SKM-1 treated with dmso at 0.1 percent for 144 hours (cell line): ENCODE results near the gene RPS14.

Source experiments
- DNase-seq: peaks from one replicate; lab custom pipeline; 2025; ENCODE audit not compliant: unreplicated experiment; lab: John Stamatoyannopoulos, UW

The RPS14 gene

DNA sequence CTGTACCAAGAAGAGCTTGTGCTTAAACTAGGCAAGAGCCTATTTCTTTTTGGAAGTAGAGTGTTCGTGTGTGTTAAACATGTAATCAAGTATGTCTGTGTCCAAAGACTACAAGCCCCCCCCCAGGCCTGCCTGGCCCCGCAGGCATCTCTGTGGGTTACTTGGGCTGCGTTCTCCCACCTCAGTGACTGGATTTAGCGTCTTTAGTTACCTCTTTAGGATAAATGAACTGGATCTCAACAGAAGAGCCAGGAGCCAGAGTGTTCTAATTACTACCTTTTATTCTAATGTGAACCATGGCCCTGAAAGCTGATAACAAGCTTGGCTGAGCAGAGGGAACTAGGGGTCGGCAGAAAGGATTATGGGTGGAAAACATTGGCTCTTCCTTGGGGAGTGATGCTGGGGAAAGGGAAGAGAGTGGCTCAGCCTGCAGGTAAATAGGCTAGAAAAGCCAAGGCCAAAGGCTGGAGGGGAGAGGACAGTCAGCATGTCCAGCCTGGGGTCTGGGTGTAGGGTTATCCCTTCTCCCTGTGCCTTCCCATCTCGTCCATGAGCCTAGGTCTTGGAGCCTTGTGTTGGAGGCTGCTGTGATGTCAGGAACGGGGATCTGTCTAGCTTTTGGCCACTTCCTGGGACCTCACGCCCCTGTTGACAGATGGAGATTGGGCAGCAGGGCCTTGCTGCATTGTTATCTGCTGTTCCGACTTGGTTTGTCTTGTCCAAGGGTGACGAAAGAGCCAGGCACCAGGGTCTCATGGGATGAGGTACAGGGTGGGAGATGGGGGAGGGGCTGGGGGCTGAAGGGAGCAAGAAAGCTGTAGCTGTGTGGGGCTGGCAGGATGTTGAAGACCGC, 47.9 kb downstream of the RPS14 start:
- DNase-seq, result no peak

DNA sequence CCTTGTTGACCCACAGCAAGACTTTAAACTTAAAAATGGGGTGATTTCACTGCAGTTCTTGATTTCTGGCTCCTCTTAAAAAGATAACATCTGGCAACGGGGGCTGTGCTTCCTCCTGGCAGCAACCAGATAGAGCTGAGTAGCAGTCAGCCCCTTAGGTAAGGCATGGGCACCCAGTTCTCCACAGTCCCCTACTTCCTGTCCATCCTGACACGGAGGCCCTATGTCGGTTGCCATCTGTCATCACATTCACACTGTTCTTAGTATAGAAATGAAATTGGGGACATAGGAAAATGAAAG, 48.5 kb downstream of the RPS14 start:
- no peak for DNase-seq

DNA sequence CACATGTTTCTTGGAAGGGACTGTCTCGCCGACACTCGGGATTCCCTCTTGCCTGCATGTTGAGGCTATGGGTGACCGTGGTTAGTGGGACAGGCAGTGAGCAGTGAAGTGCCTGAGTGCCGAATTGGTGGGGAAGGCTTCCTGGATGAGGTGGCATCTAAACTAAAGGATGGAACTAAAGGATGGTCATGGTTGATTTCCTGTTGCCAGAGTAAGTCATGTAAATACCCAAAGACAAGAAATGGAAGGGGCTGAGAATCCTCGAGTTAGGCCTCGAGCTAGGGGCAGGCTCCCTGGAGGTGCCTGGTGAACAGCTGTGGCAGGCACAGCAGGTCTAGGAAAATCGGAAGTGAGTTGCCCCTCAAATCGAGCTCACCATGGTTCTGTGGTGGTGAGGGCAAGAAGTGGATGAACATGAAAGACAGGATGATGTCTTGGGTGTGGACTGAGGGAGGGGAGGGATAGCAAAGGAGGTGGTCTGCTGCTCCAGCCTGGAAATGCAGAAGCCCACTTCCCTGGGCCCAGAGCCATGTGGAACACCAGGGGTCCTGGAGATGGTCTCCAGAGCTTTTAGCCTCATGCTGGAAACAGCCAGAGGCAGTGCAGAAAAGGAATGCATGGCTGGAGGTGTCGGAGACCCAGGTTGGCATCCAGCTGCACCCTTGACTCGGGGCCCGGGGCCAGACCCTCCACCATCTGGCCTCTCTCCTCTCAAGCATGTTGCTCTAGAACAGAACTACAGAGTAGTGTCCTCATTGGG, 49.0 kb downstream of the RPS14 start:
- DNase-seq, result no peak

DNA sequence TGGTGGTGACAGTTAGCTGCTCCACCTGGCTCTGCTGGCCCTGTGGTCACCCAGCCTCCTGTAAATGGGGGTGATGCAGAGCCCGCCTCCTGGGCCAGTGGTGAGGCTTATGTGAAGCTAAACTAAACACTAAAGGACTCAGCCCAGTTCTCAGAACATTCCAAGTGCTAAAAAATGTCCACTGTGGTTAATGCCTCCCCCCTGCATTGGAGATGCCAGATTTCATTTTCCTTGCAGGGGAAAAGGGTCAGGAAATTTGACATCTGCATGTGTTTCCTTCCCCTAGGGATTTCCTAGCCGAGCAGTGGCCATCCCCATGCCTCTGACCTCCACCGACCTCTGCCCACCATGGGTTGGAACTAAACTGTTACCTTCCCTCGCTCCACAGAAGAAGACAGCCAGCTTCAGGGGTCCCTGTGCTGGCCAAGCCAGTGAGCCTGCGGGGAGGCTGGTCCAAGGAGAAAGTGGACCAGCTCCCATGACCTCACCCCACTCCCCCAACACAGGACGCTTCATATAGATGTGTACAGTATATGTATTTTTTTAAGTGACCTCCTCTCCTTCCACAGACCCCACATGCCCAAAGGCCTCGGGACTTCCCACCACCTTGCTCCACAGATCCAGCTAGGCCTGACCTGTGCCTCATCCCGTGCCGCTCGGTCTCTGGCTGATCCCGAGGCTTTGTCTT, 49.9 kb downstream of the RPS14 start:
- DNase-seq, result no peak

DNA sequence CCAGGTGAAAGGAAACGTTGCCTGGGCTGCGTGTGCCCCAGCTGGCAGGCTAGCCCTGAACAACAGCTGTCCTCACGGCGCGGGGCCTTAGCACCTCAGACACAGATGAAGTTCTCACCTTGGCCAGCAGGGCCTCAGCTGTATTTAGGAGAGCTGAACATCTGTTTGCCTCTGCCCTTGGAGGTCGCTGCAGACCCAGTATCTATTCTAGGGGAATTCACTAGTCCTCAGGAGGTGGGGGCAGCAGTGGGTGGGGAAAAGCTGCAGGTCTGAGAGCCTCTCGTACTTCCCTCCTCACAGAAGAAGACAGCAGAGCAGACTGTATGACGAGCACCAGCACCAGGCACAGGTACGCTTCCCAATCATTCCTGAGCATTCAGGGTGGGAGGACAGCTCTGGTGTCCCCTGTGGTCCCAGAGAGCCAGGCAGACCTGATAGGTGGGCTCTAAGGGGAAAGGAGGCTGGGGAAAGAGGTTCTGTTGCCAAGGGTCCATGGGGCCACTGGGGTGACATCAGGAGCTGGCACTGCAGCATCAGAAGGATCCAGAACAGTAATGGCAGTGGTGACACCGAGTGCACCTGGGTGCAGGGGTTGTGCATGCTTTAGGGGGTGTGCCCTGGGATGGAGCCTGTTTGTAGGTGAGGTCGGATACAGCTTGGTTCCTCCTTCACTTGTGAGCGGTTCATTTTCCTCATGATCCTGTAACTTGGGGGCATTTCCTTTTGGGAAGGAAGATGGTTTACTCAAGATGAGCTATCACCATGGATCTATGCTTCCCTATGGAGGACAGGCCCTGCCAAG, 50.6 kb downstream of the RPS14 start:
- no peak for DNase-seq

DNA sequence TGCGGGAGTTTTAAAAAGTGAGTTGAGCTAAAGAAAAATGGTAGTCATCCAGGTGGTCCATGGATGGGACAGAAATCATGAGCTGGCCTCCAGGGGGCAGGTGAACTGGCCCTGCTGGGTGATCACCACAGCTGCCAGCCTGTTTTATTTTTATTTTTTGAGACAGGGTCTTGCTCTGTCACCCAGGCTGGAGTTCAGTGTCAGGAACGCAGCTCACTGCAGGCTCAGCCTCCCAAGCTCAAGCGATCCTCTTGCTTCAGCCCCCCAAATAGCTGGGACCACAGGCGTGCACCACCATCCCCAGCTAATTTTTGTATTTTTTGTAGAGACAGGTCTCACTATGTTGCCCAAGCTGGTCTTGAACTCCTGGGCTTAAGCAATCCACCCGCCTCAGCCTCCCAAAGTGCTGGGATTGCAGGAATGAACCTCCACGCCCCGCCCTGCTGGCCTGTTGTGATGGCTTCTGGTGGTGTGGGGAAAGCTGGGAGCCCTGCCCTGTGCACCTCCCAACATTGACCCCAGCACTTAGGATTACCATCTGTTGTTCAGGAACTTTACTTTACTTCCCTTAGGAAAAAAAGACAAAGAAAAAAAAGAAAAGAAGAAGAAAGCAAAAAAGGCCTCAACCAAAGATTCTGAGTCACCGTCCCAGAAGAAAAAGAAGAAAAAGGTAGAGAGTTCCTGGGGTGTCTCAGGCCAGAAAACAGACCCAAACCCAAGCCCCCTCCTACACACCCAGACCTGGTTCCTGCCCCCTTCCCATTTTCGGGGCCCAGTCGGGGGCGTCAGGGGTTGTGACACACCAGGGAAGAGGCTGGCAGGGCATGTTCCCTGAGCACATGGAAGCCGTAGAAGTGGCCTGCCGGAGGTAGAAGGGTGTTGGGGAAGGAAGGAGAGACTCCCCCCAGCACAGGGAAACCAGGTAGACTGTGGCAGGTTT, 51.5 kb downstream of the RPS14 start:
- no peak for DNase-seq

DNA sequence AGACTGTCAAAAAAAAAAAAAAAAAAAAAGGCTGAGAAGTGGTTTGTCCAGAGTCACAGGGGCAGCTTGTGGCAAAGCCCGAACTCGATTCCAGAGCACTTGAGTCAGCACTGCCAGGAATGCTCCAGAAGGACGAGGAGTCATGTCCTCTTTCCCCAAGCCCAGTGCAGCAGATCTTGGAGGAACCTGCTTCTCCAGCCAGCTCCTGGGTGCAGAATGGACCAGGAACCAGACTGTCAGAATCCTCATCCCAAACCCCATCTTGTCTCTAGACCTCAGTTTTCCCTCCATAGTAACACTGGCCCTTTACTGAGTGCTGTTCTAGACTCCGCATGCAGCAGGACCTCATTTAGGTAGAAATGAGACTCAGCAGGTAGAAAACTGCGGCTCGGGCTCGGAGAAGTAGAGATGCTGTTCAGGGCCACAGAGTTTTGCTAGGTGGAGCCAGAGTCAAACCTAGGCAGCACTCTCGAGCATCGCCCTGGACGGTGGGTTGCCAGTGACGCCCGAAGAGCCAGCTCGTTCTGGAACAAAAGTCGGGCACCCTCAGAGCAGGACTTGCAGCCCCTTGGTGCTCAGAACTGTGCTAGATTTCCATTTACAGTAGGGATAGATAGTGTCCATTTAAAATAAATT, 52.3 kb downstream of the RPS14 start:
- DNase-seq, result no peak

DNA sequence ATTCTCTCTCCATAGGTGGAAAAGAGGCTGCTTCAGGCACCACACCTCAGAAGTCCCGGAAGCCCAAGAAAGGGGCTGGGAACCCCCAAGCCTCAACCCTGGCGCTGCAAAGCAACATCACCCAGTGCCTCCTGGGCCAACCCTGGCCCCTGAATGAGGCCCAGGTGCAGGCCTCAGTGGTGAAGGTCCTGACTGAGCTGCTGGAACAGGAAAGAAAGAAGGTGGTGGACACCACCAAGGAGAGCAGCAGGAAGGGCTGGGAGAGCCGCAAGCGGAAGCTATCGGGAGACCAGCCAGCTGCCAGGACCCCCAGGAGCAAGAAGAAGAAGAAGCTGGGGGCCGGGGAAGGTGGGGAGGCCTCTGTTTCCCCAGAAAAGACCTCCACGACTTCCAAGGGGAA, 53.3 kb downstream of the RPS14 start:
- DNase-seq, result no peak

DNA sequence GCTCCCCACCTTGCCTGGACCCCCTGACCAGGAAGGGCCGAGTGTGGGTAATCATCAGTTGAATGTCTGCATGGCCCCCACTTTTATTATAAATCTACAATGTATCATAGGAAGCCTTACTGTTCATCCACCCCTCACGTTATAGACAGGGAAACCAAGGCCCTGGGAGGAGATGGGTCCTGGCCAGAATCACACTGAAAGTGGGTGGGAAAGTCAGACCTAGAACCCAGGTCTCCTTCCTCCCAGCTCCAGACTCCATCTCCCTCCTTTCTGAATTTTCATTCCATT, 53.9 kb downstream of the RPS14 start:
- DNase-seq, result no peak

DNA sequence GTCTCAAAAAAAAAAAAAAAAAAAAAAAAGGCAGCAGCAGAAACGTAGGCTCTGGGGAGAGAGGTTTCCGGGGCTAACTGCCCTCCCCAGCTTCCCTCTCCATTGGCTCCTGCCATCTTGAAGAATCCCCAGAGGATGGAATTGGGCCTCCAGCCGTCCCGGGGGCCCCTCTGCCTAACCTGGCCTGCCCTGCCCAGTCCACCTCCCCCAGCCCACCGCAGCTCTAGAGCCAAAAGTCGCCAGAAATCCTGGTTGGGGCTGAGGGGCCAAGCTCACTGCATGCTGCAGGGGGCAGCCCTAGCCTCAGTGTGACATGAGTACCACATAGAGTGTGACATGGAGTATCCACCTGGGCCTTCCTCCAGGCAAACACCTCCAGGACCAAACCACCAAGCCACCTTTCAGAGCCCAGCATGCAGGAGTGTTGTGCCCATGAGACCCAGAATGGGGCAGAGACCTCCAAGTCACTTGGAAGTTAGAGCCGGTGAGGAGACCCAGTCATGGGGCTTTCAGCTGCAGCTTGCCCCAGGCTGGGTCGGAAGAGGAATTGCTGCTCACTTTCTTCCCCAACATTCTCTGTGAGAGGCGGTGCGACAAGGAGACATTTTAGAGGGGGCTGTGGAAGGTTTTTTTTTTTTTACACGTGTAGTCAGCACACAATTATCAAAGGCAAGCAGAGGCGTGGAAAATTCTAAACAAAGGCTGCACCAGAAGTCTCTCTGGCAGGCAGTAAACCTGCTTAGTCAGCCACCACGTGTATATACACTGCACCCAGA, 54.4 kb downstream of the RPS14 start:
- no peak for DNase-seq

DNA sequence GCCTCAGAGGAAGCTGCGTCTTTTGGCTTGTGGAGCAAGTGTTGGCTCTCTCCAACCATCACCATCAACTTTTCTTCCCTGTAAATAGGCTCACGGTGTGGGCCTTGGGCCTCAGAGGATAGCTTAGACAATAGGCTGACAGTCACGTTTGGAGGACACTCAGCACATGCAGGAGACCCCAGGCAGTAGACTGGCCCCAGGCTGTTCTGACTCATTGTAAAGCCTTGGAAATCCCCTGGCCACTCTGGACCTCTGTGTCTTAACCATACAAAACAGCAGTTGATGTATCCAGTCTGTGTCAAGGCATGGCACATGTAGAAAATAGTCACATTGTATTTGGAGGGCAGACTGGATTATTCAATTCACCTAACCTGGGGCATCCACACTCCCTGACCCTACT, 55.4 kb downstream of the RPS14 start:
- DNase-seq, result no peak

DNA sequence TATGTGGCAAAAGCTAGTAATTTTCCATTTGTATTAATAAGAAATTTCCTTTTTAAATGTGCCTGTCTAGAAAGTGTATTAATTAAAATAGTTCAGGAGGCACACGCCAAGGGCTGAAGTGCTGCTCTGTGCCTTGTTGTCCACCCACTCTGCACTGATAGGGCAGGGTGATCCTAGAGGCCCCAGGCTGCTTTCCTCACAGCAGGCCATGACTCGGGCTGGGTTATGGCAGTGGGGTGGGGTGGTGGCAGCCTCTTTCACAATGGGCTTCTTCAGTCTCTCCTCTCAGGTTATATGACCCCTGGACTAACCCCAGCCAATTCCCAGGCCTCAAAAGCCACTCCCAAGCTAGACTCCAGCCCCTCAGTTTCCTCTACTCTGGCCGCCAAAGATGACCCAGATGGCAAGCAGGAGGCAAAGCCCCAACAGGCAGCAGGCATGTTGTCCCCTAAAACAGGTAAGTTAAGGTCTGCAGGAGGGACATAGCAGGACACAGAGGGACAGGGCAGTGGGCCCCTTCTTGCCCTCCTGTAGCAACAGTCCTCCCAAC, 56.4 kb downstream of the RPS14 start:
- no peak for DNase-seq

DNA sequence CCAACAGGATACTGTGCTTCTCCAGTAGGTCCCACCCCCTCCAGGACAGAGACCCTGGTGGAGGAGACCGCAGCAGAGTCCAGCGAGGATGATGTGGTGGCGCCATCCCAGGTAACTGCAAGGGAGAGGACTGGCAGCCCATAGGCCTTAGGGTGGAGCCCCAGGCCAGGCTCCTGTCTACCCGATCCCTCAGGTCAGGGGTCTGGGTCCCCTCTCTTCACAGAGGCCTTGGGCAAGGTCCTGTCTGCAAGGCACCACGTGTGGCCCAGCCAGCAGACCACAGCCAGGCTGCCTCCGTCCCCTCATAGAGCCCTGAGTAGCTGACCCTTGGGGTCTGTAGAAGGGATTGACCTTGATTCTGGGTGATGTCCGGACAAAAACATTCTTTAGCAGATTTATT, 56.9 kb downstream of the RPS14 start:
- no peak for DNase-seq
